Measurements from ENCODE around the gene OR51A2. TPM values are rescaled to one million over a fixed set of nuclear protein-coding genes. Genes with fewer than 3 reads are reported as not detected.

The OR51A2 gene
- total RNA-seq, 1 donor from 2014 or later: not detected

Other genes with a start within 250 kb of the OR51A2 start
- not detected in 2 replicates for gene OR51F1, start 185.8 kb downstream of the OR51A2 start, total RNA-seq
- not detected in 2 replicates for gene OR52R1, start 151.3 kb downstream of the OR51A2 start, total RNA-seq
- gene OR51F2, start 134.4 kb downstream of the OR51A2 start, total RNA-seq: not detected in 2 replicates
- not detected in 2 replicates for gene OR51S1, start 106.5 kb downstream of the OR51A2 start, total RNA-seq
- gene OR51T1, start 73.8 kb downstream of the OR51A2 start, total RNA-seq: not detected in 2 replicates
- not detected in 2 replicates for gene OR51A7, start 51.9 kb downstream of the OR51A2 start, total RNA-seq
- not detected in 2 replicates for gene OR51G2, start 36.4 kb downstream of the OR51A2 start, total RNA-seq
- gene OR51G1, start 31.4 kb downstream of the OR51A2 start, total RNA-seq: not detected in 2 replicates
- gene OR51A4, start 8.1 kb downstream of the OR51A2 start, total RNA-seq: not detected in 2 replicates
- not detected in 2 replicates for gene OR51L1, start 39.1 kb upstream of the OR51A2 start, total RNA-seq
- gene OR52J3, start 90.8 kb upstream of the OR51A2 start, total RNA-seq: not detected in 2 replicates
- not detected in 2 replicates for gene OR52E2, start 103.9 kb upstream of the OR51A2 start, total RNA-seq
- gene OR52E1, start 113.9 kb upstream of the OR51A2 start, total RNA-seq: not detected in 2 replicates
- gene OR52A5, start 182.6 kb upstream of the OR51A2 start, total RNA-seq: not detected in 2 replicates
- gene OR52A1, start 199.0 kb upstream of the OR51A2 start, total RNA-seq: not detected in 2 replicates
- gene OR51V1, start 245.0 kb upstream of the OR51A2 start, total RNA-seq: not detected in 2 replicates